GM21529 (cell line): Measurements from ENCODE around the gene PPP1R1A.

Experiments used
- ATAC-seq: cut with Tn5 transposase; IDR thresholded peaks from one replicate; pipeline ENCODE4 v1.9.1; 2021; ENCODE audit not compliant: unreplicated experiment

PPP1R1A gene

GRCh38 chr12:54603872-54604271 is 15.4 kb upstream of the PPP1R1A start:
- ATAC-seq = no peak

GRCh38 chr12:54603173-54603814 is 14.8 kb upstream of the PPP1R1A start:
- peak; percentile 90 for ATAC-seq

DNA sequence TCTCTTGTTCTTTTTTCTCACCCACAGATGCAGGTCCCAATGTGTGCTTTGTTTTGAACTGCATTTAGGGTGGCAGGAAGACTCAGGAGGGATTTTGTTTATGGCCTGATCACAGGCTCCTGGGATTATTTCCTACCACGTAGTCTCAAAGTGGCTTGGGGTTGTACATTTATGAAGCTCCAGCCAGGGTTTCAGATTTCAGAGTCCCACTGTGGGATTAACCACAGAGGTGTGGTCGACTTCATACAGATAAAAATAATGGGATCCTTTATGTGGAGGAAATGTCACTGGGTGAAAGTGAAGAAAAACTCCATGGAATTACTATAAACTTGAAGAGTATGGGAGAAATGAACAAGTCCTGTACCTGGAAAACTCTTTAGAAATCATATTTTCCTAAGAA is 14.2 kb upstream of the PPP1R1A start:
- ATAC-seq = no peak

DNA sequence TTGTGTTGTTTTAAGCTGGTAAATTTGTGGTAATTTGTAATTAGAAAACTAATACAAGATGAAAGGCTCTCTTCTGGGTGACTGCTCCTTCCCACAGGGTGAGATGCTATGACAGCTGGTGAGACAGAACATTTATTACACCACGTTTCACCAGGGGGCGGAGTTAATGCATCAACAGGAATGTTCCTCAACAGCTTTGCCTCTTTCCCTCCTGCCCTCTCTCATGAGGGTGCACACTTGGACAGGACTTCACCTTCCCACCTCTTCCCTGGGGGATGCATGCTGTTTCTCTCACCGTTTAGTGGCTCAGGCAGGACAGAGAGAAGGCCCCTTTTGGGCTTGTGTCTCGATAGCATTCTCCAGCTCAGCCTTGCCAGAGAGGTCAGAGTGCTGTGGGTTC is 13.4 kb upstream of the PPP1R1A start:
- no peak for ATAC-seq

- no peak for ATAC-seq
Measured at GRCh38 chr12:54598970-54599369, 10.5 kb upstream of the PPP1R1A start.

GRCh38 chr12:54596526-54596946 is 8.1 kb upstream of the PPP1R1A start:
- peak; percentile 44 for ATAC-seq

DNA sequence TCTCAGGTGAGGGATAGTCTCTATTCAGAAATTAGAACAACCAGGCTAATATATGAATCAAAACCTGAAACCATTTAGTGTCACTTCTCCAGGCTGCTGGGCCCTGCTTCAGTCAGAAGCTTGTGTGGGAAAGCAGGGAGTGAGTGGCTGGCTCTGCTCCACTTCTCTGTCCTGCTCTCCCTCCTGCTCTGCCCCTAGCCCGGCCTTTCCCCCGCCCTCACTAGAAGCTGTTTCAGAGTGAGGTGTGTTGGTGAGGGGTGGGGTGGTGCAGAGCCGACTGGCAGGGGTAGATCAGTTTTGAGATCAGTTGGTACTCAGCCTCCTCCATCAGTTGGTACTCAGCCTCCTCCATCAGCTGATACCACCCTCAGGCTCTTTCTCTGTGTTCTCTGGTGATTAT is 7.0 kb upstream of the PPP1R1A start:
- no peak for ATAC-seq

GRCh38 chr12:54593725-54594124 is 5.3 kb upstream of the PPP1R1A start:
- ATAC-seq = no peak

DNA sequence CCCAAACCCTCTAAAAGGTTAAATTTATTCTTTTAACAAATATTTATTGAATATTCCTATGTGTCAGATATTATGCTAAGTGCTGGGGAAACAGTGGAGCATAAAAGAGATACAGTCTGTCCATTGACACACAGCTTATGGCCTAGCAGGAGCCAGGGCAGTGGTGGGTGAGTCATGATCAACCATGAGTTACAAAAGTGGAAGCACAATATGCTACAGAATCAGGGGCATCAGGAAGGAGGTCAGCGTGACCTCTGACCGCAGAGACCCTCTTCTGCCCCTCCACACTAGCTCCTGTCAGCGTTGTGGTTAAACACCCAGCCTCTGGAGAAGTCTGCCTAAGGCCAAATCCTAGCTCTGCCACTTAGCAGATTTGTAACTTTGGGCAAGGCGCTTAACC is 4.7 kb upstream of the PPP1R1A start:
- ATAC-seq = no peak

DNA sequence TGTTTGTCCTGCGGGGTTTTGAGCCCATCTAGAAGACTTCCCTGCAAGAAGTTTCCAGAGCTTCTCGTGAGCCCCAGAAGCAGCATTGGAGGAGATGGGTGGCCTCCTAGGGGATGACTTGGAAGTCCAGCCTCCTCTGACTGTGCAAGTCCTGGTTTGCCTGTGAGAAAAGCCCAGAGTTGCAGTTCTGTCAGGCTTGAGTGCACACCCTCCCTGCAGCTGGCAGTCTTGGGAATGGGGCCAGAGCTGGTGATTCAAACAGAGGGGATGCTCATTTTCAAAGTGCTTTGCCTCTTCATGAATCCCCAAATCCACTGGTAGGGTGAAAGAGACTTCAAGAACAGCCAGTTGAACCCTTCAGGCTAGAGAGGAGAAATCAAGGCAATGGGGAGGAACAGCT is 3.9 kb upstream of the PPP1R1A start:
- ATAC-seq = no peak

DNA sequence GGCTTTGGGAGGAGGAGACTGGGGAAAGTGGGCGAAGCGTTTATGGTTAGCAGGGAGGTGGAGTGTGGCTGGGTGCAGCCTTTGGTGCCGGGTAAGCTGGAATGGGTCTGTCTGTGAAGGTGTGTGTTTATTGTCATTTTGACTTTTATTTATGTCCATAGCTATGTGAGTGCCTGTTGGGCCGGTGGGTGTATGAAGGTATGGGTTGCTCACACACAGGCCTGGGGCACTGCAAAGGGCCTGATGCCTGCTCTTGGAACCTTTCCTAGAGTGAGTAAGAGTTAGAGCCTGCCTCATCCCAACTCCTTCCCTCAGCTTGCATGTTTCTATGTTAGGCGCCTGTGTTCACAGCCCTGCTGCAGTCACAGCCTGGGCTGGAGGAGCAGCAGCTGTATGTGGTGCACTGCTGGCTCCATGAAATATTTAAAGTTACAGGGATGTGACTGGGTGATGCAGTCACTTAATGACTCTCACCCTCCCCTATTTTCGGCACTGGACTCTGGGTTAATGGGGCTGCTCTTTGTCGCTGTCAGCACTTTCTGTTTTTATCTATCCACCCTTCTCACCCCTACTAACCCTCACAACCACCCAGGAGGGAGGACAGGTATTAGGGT is 2.6 kb upstream of the PPP1R1A start:
- no peak for ATAC-seq

DNA sequence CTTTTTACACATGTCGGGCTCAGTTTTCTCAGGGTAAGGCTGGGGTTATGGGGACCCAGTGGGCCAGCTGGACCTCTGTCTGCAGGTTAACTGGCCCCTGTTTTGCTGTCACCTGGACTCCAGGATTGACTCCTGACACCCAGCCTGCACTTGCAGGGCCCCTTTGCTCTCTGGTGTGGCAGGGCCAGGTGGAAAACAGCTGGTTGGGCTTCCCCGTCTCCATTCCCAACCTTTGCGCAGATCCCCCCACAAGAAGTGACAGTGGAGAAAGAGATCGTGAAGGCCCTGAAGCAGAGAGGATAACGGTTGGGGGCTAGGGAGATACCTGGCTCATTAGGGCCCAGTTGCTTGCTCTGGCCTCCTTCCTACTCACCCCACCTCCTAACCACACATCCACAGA is 1.5 kb upstream of the PPP1R1A start:
- no peak for ATAC-seq

GRCh38 chr12:54588890-54589267 is 420 bp upstream of the PPP1R1A start:
- ATAC-seq = no peak

- ATAC-seq = no peak
Measured at GRCh38 chr12:54587315-54587873, 1.1 kb downstream of the PPP1R1A start.

DNA sequence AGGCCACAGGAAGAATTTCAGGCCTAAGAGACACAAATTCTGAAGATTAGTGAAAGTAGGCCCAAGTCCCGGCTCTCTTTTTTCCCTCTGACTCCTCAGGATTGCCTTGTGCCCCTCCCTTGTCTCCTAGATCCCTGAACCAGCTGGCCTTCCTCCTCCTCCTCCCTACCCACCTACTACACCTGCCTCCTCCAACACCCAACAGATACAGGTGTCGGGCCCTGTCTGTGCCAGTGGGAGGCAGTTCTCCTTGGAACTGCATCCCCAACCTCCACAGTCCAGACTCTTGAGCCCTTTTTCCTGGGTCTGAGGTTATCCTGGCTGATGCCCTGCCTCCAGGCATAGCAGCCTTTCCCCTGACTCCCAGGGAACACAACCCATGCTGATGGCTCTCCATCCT is 1.8 kb downstream of the PPP1R1A start:
- no peak for ATAC-seq

- ATAC-seq = no peak
Measured at GRCh38 chr12:54585243-54585642, 3.2 kb downstream of the PPP1R1A start.

DNA sequence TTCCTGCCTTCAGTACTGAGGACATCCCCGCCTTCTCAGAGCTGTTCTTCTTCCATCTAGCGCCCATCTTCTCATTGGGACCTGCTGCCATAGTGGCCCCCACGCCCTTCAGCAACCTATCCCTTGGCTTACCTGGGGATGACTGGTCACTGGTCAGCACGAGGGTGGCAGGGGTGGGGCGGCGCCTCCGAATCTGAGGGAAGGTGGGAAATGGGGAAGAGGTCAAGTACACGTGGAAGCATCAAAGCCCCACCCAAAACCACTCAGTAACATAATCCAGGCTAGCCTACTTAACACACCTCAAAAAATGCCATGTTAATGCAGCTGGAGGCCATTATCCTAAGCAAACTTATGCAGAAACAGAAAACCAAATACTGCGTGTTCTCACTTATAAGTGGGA is 4.3 kb downstream of the PPP1R1A start:
- ATAC-seq = no peak

DNA sequence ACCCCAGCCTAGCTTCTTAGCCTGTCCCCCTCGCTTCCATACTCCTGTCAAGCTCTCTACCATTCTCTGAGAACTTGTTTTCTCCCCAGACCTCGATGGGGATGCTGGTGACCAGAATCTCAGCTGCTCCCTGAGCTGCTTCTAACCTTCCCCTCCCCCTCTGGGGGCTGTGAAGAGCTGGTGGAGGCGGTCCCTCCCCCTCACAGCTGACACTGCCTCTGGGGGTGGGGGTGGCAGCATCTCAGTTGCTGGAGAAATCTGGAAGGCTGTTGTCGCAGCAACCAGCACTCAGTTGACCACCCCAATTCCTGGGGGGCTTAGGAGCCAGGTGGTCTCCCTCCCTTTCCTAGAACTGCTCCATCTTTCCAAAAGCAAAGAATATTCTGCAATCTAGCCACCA is 4.7 kb downstream of the PPP1R1A start:
- ATAC-seq = no peak

- no peak for ATAC-seq
Measured at GRCh38 chr12:54581412-54581811, 7.0 kb downstream of the PPP1R1A start.

GRCh38 chr12:54579696-54580333 is 8.6 kb downstream of the PPP1R1A start:
- ATAC-seq = peak; percentile 96

DNA sequence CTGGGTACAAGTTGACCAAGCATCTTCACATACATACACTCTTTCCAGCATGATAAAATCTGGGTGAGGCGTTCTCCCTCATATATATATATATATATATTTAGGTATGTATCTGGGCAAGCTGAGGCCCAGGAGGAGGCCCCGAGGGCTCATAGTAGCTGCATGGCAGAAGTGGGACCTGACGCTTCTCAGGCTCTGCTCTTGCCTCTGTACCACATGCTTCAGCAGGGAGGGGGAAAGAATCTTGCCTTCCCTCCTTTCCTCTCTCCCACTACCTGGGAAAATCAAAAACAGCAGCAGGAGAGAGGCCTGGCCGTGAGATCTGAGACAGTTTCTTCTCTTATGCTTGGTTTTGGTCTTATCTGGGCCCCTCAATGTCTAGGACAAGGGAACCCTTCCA is 9.2 kb downstream of the PPP1R1A start:
- ATAC-seq = peak; percentile 16

- ATAC-seq = no peak
Measured at GRCh38 chr12:54578778-54579177, 9.7 kb downstream of the PPP1R1A start.
